GM12892 (cell line): ENCODE measurements around the gene IGFBPL1.

Experiments
- POLR2A ChIP-seq: IDR thresholded peaks from 2 replicates; pipeline ENCODE4 v1.6.1; 2011; ENCODE audit warnings: low read depth, low read length, control low read depth
- POLR2AphosphoS5 ChIP-seq: IDR thresholded peaks from 2 replicates; pipeline ENCODE4 v1.6.1; 2011; ENCODE audit warnings: low read depth, low read length, control low read depth
- TAF1 ChIP-seq: IDR thresholded peaks from 2 replicates; pipeline ENCODE4 v1.6.1; 2011; ENCODE audit warnings: low read depth, mild to moderate bottlenecking, control low read depth, low read length, borderline replicate concordance

DNA sequence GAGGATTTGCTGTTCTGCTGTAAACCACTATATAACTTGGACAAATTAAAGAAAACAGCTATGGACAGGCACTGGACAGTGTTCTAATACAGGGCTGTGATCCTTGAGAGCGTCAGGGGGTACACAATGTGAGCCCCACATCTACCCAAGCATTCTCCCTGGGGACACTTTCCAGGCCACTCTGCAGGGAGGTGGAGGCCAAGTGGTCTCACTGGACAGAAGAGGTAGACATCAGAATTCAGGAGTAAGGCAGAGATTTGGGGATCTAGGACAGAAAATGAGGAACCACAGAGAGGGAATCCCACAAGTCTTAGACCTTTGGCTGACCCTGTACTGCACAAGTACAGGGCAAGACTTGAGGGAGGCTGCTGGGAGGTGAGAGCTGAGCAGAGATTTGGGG, 3.8 kb upstream of the IGFBPL1 start:
- TF ChIP-seq POLR2AphosphoS5 (no peak), POLR2A (no peak), TAF1 (no peak)
